IMR-90 (cell line): ENCODE results near the gene KCTD19. TPM values are rescaled to one million over a fixed set of nuclear protein-coding genes. Genes with fewer than 3 reads are reported as not detected.

ENCODE experiments used
- ATAC-seq: fragments of 200-7000 bp; cut with Tn5 transposase; 2 replicates; pipeline ENCODE4 v1.9.1; 2020; ENCODE audit warnings: low read depth, mild to moderate bottlenecking, moderate library complexity
- BruUV-seq: library from RNA; stranded (reverse); fragments of 400-500 nt; replicated peaks from 2 replicates; lab custom pipeline; 2021; lab: Mats Ljungman, UMichigan
- CTCF ChIA-PET: fragments of 300-600 bp; formaldehyde crosslinking; extraction: SDS; loops from one replicate; lab custom pipeline; 2021; ENCODE audit warnings: antibody characterized with exemption; lab: Yijun Ruan, JAX
- POLR2A ChIA-PET: fragments of 300-600 bp; sonication (Branson Sonifier 250); formaldehyde crosslinking; loops from one replicate; lab custom pipeline; 2022; ENCODE audit warnings: antibody characterized with exemption; ENCODE audit not compliant: unreplicated experiment; lab: Charles Lee
- DNase-seq: peaks from one replicate; pipeline ENCODE4 v3.0.0; 2013
- H2AFZ ChIP-seq: replicated peaks from 2 replicates; pipeline ENCODE3; 2013; ENCODE audit warnings: low read length, mild to moderate bottlenecking; ENCODE audit not compliant: poor library complexity
- H2AK5ac ChIP-seq: 2 replicates; pipeline ENCODE4 v1.6.1; 2013; ENCODE audit warnings: low read depth, low read length, inconsistent platforms
- H2AK9ac ChIP-seq: replicated peaks from 2 replicates; pipeline ENCODE3; 2013; ENCODE audit warnings: mild to moderate bottlenecking, low read depth, low read length, moderate library complexity; ENCODE audit not compliant: poor library complexity
- H2BK120ac ChIP-seq: 2 replicates; pipeline ENCODE4 v1.6.1; 2013; ENCODE audit warnings: low read depth, low read length, inconsistent platforms
- H2BK15ac ChIP-seq: 3 replicates; pipeline ENCODE4 v1.6.1; 2013; ENCODE audit warnings: low read depth, low read length, inconsistent platforms
- H2BK20ac ChIP-seq: 2 replicates; pipeline ENCODE4 v1.6.1; 2013; ENCODE audit warnings: low read depth, mild to moderate bottlenecking, inconsistent platforms, low read length, moderate library complexity
- H2BK5ac ChIP-seq: 2 replicates; pipeline ENCODE4 v1.6.1; 2013; ENCODE audit warnings: mild to moderate bottlenecking, low read depth, low read length, inconsistent platforms; ENCODE audit not compliant: poor library complexity, severe bottlenecking
- H3K14ac ChIP-seq: replicated peaks from 2 replicates; pipeline ENCODE4 v1.6.1; 2013; ENCODE audit warnings: low read depth, low read length, inconsistent platforms
- H3K18ac ChIP-seq: 2 replicates; pipeline ENCODE4 v1.6.1; 2013; ENCODE audit warnings: low read depth, low read length, control low read depth
- H3K23ac ChIP-seq: 2 replicates; pipeline ENCODE4 v1.6.1; 2013; ENCODE audit warnings: low read depth, low read length, inconsistent platforms
- H3K27ac ChIP-seq: 2 replicates; pipeline ENCODE4 v1.5.1; 2013; ENCODE audit warnings: mild to moderate bottlenecking, control low read depth, low read length; ENCODE audit not compliant: insufficient read depth
- H3K27me3 ChIP-seq: 2 replicates; pipeline ENCODE4 v1.6.1; 2013; ENCODE audit warnings: low read length; ENCODE audit not compliant: control insufficient read depth, insufficient read depth
- H3K36me3 ChIP-seq: 2 replicates; pipeline ENCODE4 v1.6.1; 2013; ENCODE audit warnings: low read length, mixed read lengths; ENCODE audit not compliant: control insufficient read depth, insufficient read depth
- H3K4ac ChIP-seq: 2 replicates; pipeline ENCODE4 v1.6.1; 2013; ENCODE audit warnings: low read depth, low read length, inconsistent platforms
- H3K4me1 ChIP-seq: 2 replicates; pipeline ENCODE4 v1.6.1; 2013; ENCODE audit warnings: low read length, mixed read lengths; ENCODE audit not compliant: control insufficient read depth, insufficient read depth
- H3K4me2 ChIP-seq: 2 replicates; pipeline ENCODE4 v1.6.1; 2013; ENCODE audit warnings: low read depth, mild to moderate bottlenecking, control low read depth, low read length, moderate library complexity
- H3K4me3 ChIP-seq: 2 replicates; pipeline ENCODE4 v1.5.1; 2013; ENCODE audit warnings: low read depth, mild to moderate bottlenecking, control low read depth, low read length, moderate library complexity; ENCODE audit not compliant: insufficient read depth
- H3K56ac ChIP-seq: 2 replicates; pipeline ENCODE4 v1.6.1; 2013; ENCODE audit warnings: low read length, inconsistent platforms; ENCODE audit not compliant: insufficient read depth; ENCODE audit errors: extremely low read depth
- H3K79me1 ChIP-seq, 2 experiments: 2 replicates each; pipeline ENCODE4 v1.6.1; 2013; ENCODE audit warnings: low read length in 2 of 2, inconsistent platforms in 1 of 2, low read depth in 1 of 2
- H3K9ac ChIP-seq: 2 replicates; pipeline ENCODE4 v1.6.1; 2013; ENCODE audit warnings: low read depth, low read length, control low read depth
- H3K9me1 ChIP-seq: 2 replicates; pipeline ENCODE4 v1.6.1; 2013; ENCODE audit warnings: low read length, inconsistent platforms; ENCODE audit not compliant: insufficient read depth
- H3K9me3 ChIP-seq: 2 replicates; pipeline ENCODE4 v1.6.1; 2013; ENCODE audit warnings: low read length; ENCODE audit not compliant: control insufficient read depth, insufficient read depth
- H4K20me1 ChIP-seq: 2 replicates; pipeline ENCODE4 v1.6.1; 2013; ENCODE audit warnings: low read length, inconsistent platforms; ENCODE audit not compliant: insufficient read depth
- H4K5ac ChIP-seq: 2 replicates; pipeline ENCODE4 v1.6.1; 2013; ENCODE audit warnings: mild to moderate bottlenecking, low read depth, low read length, control low read depth
- H4K8ac ChIP-seq, 2 experiments: 2 replicates each; pipeline ENCODE4 v1.6.1; 2013; ENCODE audit warnings: low read depth in 2 of 2, low read length in 2 of 2, control low read depth in 1 of 2, inconsistent platforms in 1 of 2
- H4K91ac ChIP-seq: 2 replicates; pipeline ENCODE4 v1.6.1; 2013; ENCODE audit warnings: low read depth, low read length, inconsistent platforms; ENCODE audit not compliant: insufficient read depth
- BHLHE40 ChIP-seq: fragments of 150-350 bp; IDR thresholded peaks from 2 replicates; pipeline ENCODE4 v1.6.1; 2016; ENCODE audit warnings: mild to moderate bottlenecking, low read depth, low read length
- CHD1 ChIP-seq: IDR thresholded peaks from 2 replicates; pipeline ENCODE4 v1.6.1; 2012; ENCODE audit warnings: low read depth, low read length, improper control_type of control experiment
- FOS ChIP-seq: fragments of 150-350 bp; IDR thresholded peaks from 2 replicates; pipeline ENCODE4 v1.6.1; 2016; ENCODE audit warnings: low read depth, low read length
- MAZ ChIP-seq: IDR thresholded peaks from 2 replicates; pipeline ENCODE4 v1.6.1; 2012; ENCODE audit warnings: low read depth, mild to moderate bottlenecking, low read length, improper control_type of control experiment, moderate library complexity, borderline replicate concordance
- RCOR1 ChIP-seq: IDR thresholded peaks from 2 replicates; pipeline ENCODE4 v1.6.1; 2012; ENCODE audit warnings: mild to moderate bottlenecking, low read length, improper control_type of control experiment; ENCODE audit not compliant: insufficient replicate concordance
- RFX5 ChIP-seq: IDR thresholded peaks from 2 replicates; pipeline ENCODE4 v1.8.0; 2012; ENCODE audit warnings: low read depth, mild to moderate bottlenecking, low read length, moderate library complexity
- WGBS, 2 experiments: methylation state at CpG; one replicate each; pipeline versions ENCODE4 v1.1.5 to v1.1.7; 2013; ENCODE audit warnings: missing lambda C conversion rate in 2 of 2; ENCODE audit not compliant: insufficient read length in 1 of 2; ENCODE audit errors: extremely low coverage in 2 of 2; 5-methylcytosine and 5-hydroxymethylcytosine counted together
- dilution Hi-C: fragments of 300-500 bp; cut with HindIII; formaldehyde crosslinking; loops from one replicate; pipeline ENCODE4 v1.14.3; 2018; ENCODE audit warnings: low sequenced_read_pairs; ENCODE audit not compliant: unreplicated experiment
- in situ Hi-C: fragments of 300-500 bp; cut with MboI; formaldehyde crosslinking; loops from 3 replicates; pipeline ENCODE4 v1.14.3; 2019; ENCODE audit warnings: low sequenced_read_pairs, inconsistent platforms, mixed read lengths
- intact Hi-C: fragments of 100-400 bp; cut with micrococcal nuclease; formaldehyde crosslinking; loops from 2 replicates; pipeline ENCODE4 v1.10.0; 2022
- polyA plus RNA-seq, 3 experiments: library from polyadenylated mRNA; depleted of rRNA; stranded (reverse); fragments of >200 nt; gene quantifications; 2 replicates each; pipeline ENCODE4 v1.2.3, GENCODE V29; 2012; ENCODE audit warnings: low replicate concordance in 1 of 3
- total RNA-seq: library from RNA; depleted of rRNA; stranded (reverse); fragments of >200 nt; gene quantifications from 2 replicates; pipeline ENCODE4 v1.2.3, GENCODE V29; 2012
- TF ChIP-seq, protein P1 (sequence below): fragments of 150-350 bp; IDR thresholded peaks from 2 replicates; pipeline ENCODE4 v1.6.1; 2016; ENCODE audit warnings: low read depth, mild to moderate bottlenecking, low read length, moderate library complexity, borderline replicate concordance
- TF ChIP-seq, protein P2 (sequence below): fragments of 150-350 bp; IDR thresholded peaks from 2 replicates; pipeline ENCODE4 v1.6.1; 2017; ENCODE audit warnings: mild to moderate bottlenecking, antibody characterized with exemption, low read length, low read depth

KCTD19 gene
- total and polyA plus RNA-seq, 2 of the 4 experiments (the other 2 are of a cell fraction): under 0.01 to 0.07 TPM

- Histone ChIP-seq H3K27me3 (no peaks in the 10 kb centered on the region), H3K56ac (no peak overlapping the region), H2BK15ac (peak overlapping the region; percentile 49; the same call in 1 of the 3 replicates), H3K18ac (no peak overlapping the region), H3K14ac (no peak overlapping the region), H2AK9ac (no peak overlapping the region), H2AFZ (no peak overlapping the region), H2AK5ac (0 out of 2 replicates have a peak overlapping the region, but pooled peaks have one; percentile 20), H3K36me3 (peaks cover under 1% of the 10 kb centered on the region; the same call in 1 of the 2 replicates), H3K79me1 (no peaks in the 10 kb centered on the region; a peak in 1 of 4 replicates), H3K4me1 (peaks cover 8% of the 10 kb centered on the region), H4K91ac (no peak overlapping the region; the same call in 1 of the 2 replicates), H2BK120ac (0 out of 2 replicates have a peak overlapping the region, but pooled peaks have one; percentile 19), H4K5ac (no peak overlapping the region), H3K9me3 (no peaks in the 10 kb centered on the region), H4K20me1 (no peaks in the 10 kb centered on the region), H3K9ac (no peak overlapping the region), H3K4ac (peak overlapping the region; percentile 7; the same call in 1 of the 2 replicates), H2BK20ac (no peak overlapping the region), H2BK5ac (no peak overlapping the region), H3K23ac (no peak overlapping the region), H3K4me3 (no peak overlapping the region), H3K9me1 (peaks cover 10% of the 10 kb centered on the region; the same call in 1 of the 2 replicates), H3K4me2 (no peak overlapping the region), H4K8ac (no peak overlapping the region), H3K27ac (no peak overlapping the region)
- in situ Hi-C loops (no loop called here), intact Hi-C loops (no loop called here), dilution Hi-C loops (no loop called here)
- ChIA-PET CTCF (interaction anchor here (1.1 kb wide), 1 partner anchor 73 kb away, joined by 4 read pairs; no protein-coding TSS in a partner anchor), POLR2A (no interaction called here)
- no peak for DNase-seq
- 67% methylated on average over 1 of the region's 8 CpGs; no CpG with 5 or more reads in 1 of the 2 experiments for WGBS, 2 experiments
- no peak for ATAC-seq
- no TSS peak for BruUV-seq
- no peak for TF ChIP-seq CHD1
- no peak for TF ChIP-seq RCOR1
- no peak for TF ChIP-seq RFX5
- TF ChIP-seq, protein P1, sequence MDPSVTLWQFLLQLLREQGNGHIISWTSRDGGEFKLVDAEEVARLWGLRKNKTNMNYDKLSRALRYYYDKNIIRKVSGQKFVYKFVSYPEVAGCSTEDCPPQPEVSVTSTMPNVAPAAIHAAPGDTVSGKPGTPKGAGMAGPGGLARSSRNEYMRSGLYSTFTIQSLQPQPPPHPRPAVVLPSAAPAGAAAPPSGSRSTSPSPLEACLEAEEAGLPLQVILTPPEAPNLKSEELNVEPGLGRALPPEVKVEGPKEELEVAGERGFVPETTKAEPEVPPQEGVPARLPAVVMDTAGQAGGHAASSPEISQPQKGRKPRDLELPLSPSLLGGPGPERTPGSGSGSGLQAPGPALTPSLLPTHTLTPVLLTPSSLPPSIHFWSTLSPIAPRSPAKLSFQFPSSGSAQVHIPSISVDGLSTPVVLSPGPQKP: no peak
- TF ChIP-seq, protein P2, sequence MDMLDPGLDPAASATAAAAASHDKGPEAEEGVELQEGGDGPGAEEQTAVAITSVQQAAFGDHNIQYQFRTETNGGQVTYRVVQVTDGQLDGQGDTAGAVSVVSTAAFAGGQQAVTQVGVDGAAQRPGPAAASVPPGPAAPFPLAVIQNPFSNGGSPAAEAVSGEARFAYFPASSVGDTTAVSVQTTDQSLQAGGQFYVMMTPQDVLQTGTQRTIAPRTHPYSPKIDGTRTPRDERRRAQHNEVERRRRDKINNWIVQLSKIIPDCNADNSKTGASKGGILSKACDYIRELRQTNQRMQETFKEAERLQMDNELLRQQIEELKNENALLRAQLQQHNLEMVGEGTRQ: no peak
- TF ChIP-seq FOS: no peak
- TF ChIP-seq MAZ: no peak
- no peak for TF ChIP-seq BHLHE40
Observed at GRCh38 chr16:67265834-67266233, 60.7 kb downstream of the KCTD19 start.
